Panc1 (cell line): Measurements from ENCODE around the gene ZC3H12C. TPM values are rescaled to one million over a fixed set of nuclear protein-coding genes. Genes with fewer than 3 reads are reported as not detected.

Experiments
- ATAC-seq: fragments of 200-7000 bp; cut with Tn5 transposase; 2 replicates; pipeline ENCODE4 v1.9.1; 2020; ENCODE audit warnings: mild to moderate bottlenecking, moderate library complexity
- BruUV-seq: library from RNA; stranded (reverse); fragments of 400-500 nt; replicated peaks from 2 replicates; lab custom pipeline; 2021; lab: Mats Ljungman, UMichigan
- CTCF ChIA-PET: fragments of 300-600 bp; sonication (Branson Sonifier 250); formaldehyde crosslinking; loops from one replicate; lab custom pipeline; 2022; ENCODE audit warnings: antibody characterized with exemption; lab: Charles Lee
- POLR2A ChIA-PET: fragments of 300-600 bp; sonication (Branson Sonifier 250); formaldehyde crosslinking; loops from one replicate; lab custom pipeline; 2022; ENCODE audit warnings: antibody characterized with exemption; lab: Charles Lee
- DNase-seq: peaks from one replicate; pipeline ENCODE4 v3.0.0-alpha.2; 2010; ENCODE audit warnings: low read depth, low spot score
- H3K27ac ChIP-seq: 2 replicates; pipeline ENCODE4 v1.5.1; 2011; ENCODE audit warnings: mild to moderate bottlenecking, low read length, inconsistent platforms
- H3K27me3 ChIP-seq: fragments of 200-500 bp; sonication (Bioruptor generic); 2 replicates; pipeline ENCODE4 v1.6.0; 2014; ENCODE audit warnings: low read length, inconsistent platforms; ENCODE audit not compliant: control insufficient read depth, insufficient read depth
- H3K36me3 ChIP-seq: fragments of 200-500 bp; sonication (Bioruptor generic); 2 replicates; pipeline ENCODE4 v1.5.1; 2014; ENCODE audit warnings: inconsistent platforms, mild to moderate bottlenecking, low read length, moderate library complexity; ENCODE audit not compliant: control insufficient read depth, insufficient read depth
- H3K4me1 ChIP-seq: 2 replicates; pipeline ENCODE4 v1.5.1; 2011; ENCODE audit warnings: inconsistent platforms, mild to moderate bottlenecking, low read length, moderate library complexity; ENCODE audit not compliant: control insufficient read depth, insufficient read depth
- H3K4me3 ChIP-seq, 2 experiments: 2 replicates each; pipeline ENCODE4 v1.5.1; 2011 to 2012; ENCODE audit warnings: low read depth in 2 of 2, low read length in 2 of 2, mild to moderate bottlenecking in 2 of 2, inconsistent platforms in 1 of 2, moderate library complexity in 1 of 2
- H3K9me3 ChIP-seq: fragments of 200-500 bp; sonication (Bioruptor generic); 2 replicates; pipeline ENCODE4 v1.5.1; 2014; ENCODE audit warnings: low read depth, mild to moderate bottlenecking, inconsistent platforms, low read length, moderate library complexity; ENCODE audit not compliant: control insufficient read depth, insufficient read depth
- CTCF ChIP-seq: fragments of 450-650 bp; IDR thresholded peaks from 2 replicates; pipeline ENCODE4 v1.5.1; 2017; ENCODE audit warnings: mild to moderate bottlenecking
- POLR2AphosphoS5 ChIP-seq: IDR thresholded peaks from 2 replicates; pipeline ENCODE4 v1.6.1; 2012; ENCODE audit warnings: mild to moderate bottlenecking, low read depth, low read length, moderate library complexity
- REST ChIP-seq, 2 experiments: IDR thresholded peaks; 2 replicates each; pipeline ENCODE4 v1.6.1; 2011 to 2012; ENCODE audit warnings: low read depth in 2 of 2, control low read depth in 1 of 2, low read length in 1 of 2, mild to moderate bottlenecking in 1 of 2, moderate library complexity in 1 of 2; ENCODE audit not compliant: insufficient read depth in 1 of 2
- SIN3A ChIP-seq: IDR thresholded peaks from 2 replicates; pipeline ENCODE4 v1.6.1; 2012; ENCODE audit warnings: low read depth, mild to moderate bottlenecking, low read length, moderate library complexity, borderline replicate concordance; ENCODE audit not compliant: insufficient read depth
- TCF7L2 ChIP-seq: IDR thresholded peaks from 2 replicates; pipeline ENCODE4 v1.6.1; 2011; ENCODE audit warnings: mild to moderate bottlenecking, low read depth, low read length, inconsistent platforms
- in situ Hi-C: cut with HindIII; loops from 2 replicates; pipeline ENCODE4 v1.10.0; 2016; ENCODE audit warnings: low sequenced_read_pairs, low pct_unique_long_range_greater_than_20kb
- intact Hi-C: fragments of 100-400 bp; cut with micrococcal nuclease; formaldehyde crosslinking; loops from one replicate; pipeline ENCODE4 v1.10.0; 2022; ENCODE audit not compliant: unreplicated experiment
- total RNA-seq: library from RNA; stranded (reverse); gene quantifications from one replicate; pipeline ENCODE4 v1.2.1, GENCODE V29; 2021; ENCODE audit not compliant: unreplicated experiment

The ZC3H12C gene
- total RNA-seq, 1 experiment from 2014 or later, result 13.5 TPM

GRCh38 chr11:110082899-110083298 lies 10.3 kb upstream of the ZC3H12C start:
- POLR2A ChIA-PET, result no interaction called here
- H3K4me1 ChIP-seq, result no peaks in the 10 kb centered on the region
- no peak for DNase-seq
- in situ Hi-C loops (no loop called here), intact Hi-C loops (no loop called here)
- H3K4me3 ChIP-seq, result no peak overlapping the region
- no peak overlapping the region for H3K27ac ChIP-seq
- H3K9me3 ChIP-seq, result peaks cover 10% of the 10 kb centered on the region; the same call in 1 of the 2 replicates
- ATAC-seq, result no peak
- TF ChIP-seq CTCF (no peak), TCF7L2 (no peak), POLR2AphosphoS5 (no peak), REST (IDR thresholded peaks at IDR 0.05; ENCODE audit: insufficient read depth in 1 of 2, low read depth in 2 of 2, low read length in 1 of 2) (no peak), SIN3A (no peak)
- no TSS peak for BruUV-seq
- CTCF ChIA-PET, result no interaction called here
- H3K36me3 ChIP-seq, result no peaks in the 10 kb centered on the region
- peaks cover 5% of the 10 kb centered on the region; the same call in 1 of the 2 replicates for H3K27me3 ChIP-seq

- Histone ChIP-seq H3K9me3 (no peaks in the 10 kb centered on the region), H3K27me3 (peaks cover 12% of the 10 kb centered on the region; the same call in 1 of the 2 replicates), H3K4me1 (no peaks in the 10 kb centered on the region), H3K27ac (no peak overlapping the region), H3K36me3 (no peaks in the 10 kb centered on the region), H3K4me3 (no peak overlapping the region)
- no peak for ATAC-seq
- no peak for TF ChIP-seq CTCF
- TF ChIP-seq TCF7L2, result no peak
- TF ChIP-seq POLR2AphosphoS5, result no peak
- TF ChIP-seq REST (IDR thresholded peaks at IDR 0.05; ENCODE audit: insufficient read depth in 1 of 2, low read depth in 2 of 2, low read length in 1 of 2), result no peak
- no peak for TF ChIP-seq SIN3A
- POLR2A ChIA-PET, result interaction anchor here (0.5 kb wide), 1 partner anchor 38 kb away, joined by 8 read pairs; no protein-coding TSS in a partner anchor
- CTCF ChIA-PET, result no interaction called here
- in situ Hi-C loops (no loop called here), intact Hi-C loops (no loop called here)
- BruUV-seq, result no TSS peak
- DNase-seq, result no peak
These were observed 7.8 kb upstream of the ZC3H12C start for GRCh38 chr11:110085255-110085838.
